D721Med (cell line): Measurements from ENCODE around the gene THOC6.
"Not testable (repeated sequence)": the region's sequence is repeated elsewhere in the genome, so short reads cannot be mapped to it uniquely, and the experiment has no call there.

Experiments
- DNase-seq: peaks from one replicate; pipeline ENCODE4 v3.0.0; 2011; ENCODE audit warnings: low spot score; ENCODE audit not compliant: insufficient read length
- FAIRE-seq: peaks from 2 replicates; lab custom pipeline; 2011; peaks lifted over from hg19 to GRCh38; lab: Jason Lieb, UNC
- CTCF ChIP-seq: IDR thresholded peaks from 2 replicates; pipeline ENCODE4 v1.5.1; 2012; ENCODE audit warnings: mild to moderate bottlenecking, control low read depth; ENCODE audit not compliant: insufficient read depth; ENCODE audit errors: missing control alignments

THOC6 gene

GRCh38 chr16:3073448-3073847 lies 49.6 kb downstream of the THOC6 start:
- FAIRE-seq (no peak), DNase-seq (no peak)
- no peak for TF ChIP-seq CTCF

GRCh38 chr16:3074860-3075522 lies 51.2 kb downstream of the THOC6 start:
- DNase-seq: no peak

GRCh38 chr16:3075523-3075915 lies 51.7 kb downstream of the THOC6 start:
- FAIRE-seq (no peak), DNase-seq (no peak)
- no peak for TF ChIP-seq CTCF

More at GRCh38 chr16:3074860-3075522, 51.2 kb downstream of the THOC6 start:
- TF ChIP-seq CTCF: no peak
- FAIRE-seq: no peak

GRCh38 chr16:3075946-3076345 lies 52.1 kb downstream of the THOC6 start:
- DNase-seq, FAIRE-seq: not testable (repeated sequence)

GRCh38 chr16:3076577-3076976 lies 52.7 kb downstream of the THOC6 start:
- TF ChIP-seq CTCF: no peak
- DNase-seq: no peak
- FAIRE-seq: no peak
